HL-60/S4 treated with retinoic acid at 250 ng/mL for 4 days and 3 days (cell line): ENCODE results near the gene ACTR1B.
"Not testable (repeated sequence)": the region's sequence is repeated elsewhere in the genome, so short reads cannot be mapped to it uniquely, and the experiment has no call there.

Experiments
- in situ Hi-C: fragments of 300-500 bp; cut with MboI; formaldehyde crosslinking; loops from 2 replicates; pipeline ENCODE4 v1.7.0; 2022; ENCODE audit warnings: low sequenced_read_pairs

ACTR1B gene

DNA sequence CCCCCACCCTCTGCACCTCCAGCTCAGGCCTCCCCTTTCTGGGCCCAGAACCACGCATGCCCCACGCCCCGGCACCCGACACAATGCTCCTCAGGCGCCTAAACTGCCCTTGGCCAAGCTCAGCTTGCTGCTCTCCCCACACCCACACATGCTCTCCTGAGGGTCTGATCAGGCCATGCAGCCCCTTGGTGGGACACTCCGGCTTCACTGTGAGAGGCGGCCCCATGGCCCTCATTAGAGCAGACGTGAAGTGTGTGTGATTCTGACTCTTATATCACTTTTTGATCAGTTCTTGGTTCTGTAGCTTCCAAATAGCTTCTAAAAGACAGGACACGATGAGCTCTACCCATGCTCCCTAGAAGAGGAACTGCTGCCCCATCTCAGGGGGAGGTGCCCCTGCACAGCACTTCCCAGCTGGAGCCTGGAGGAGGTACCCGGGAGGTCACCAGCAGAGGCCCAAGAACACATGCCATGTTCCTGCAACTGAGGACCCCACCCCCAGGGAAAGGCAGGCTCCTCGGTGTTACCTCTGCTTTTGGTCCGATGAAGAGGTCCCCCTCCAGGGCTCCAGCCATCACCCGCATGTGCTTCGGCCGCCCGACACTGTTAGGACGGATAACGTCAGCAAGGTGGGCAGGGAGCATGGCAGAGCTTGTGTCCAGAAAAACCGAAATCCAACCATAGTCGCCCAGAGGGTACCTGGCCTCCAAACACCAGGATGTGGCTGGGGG is 3.6 kb downstream of the ACTR1B start:
- in situ Hi-C loops: loop anchor here (25.0 kb wide), 1 partner anchor 1598 kb away; no protein-coding TSS in a partner anchor

DNA sequence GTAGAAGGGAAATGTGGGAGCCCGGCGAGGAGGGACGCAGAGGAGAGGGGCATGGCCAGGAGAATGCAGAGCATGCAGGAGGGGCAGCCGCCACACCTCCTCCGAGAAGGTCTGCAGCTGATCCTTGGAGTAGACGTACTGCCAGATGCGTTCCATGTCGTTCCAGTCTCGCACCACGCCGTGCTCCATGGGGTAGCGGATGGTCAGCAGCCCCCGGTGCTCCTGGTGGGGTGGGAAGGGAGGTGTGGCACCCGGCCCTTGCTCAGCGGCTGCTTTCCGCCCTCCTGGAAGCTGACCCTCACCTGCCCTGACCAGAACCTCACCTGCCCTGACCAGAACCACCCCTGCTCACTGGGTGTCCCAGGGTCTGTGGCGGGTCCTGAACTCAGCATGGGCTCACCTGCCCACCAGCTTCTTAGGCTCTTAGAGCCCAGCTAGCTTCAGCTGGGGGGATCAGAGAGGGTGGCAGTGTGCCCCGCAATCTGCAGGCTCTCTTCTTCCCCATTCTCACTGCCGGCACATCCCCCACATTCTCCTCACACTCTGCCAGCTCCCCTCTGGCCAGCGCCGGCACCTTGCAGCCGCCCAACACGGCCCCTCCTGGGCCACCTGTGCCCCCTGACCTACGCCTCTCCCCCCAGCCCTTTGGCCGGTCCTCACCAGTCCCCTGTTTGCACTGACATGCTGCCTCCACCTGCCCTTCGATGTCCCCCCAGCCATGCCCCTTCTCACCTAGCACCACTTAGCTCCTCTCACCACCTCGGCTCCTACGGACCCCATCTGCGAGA is 4.4 kb downstream of the ACTR1B start:
- in situ Hi-C loops: loop anchor here (25.0 kb wide), 1 partner anchor 1597 kb away; no protein-coding TSS in a partner anchor

DNA sequence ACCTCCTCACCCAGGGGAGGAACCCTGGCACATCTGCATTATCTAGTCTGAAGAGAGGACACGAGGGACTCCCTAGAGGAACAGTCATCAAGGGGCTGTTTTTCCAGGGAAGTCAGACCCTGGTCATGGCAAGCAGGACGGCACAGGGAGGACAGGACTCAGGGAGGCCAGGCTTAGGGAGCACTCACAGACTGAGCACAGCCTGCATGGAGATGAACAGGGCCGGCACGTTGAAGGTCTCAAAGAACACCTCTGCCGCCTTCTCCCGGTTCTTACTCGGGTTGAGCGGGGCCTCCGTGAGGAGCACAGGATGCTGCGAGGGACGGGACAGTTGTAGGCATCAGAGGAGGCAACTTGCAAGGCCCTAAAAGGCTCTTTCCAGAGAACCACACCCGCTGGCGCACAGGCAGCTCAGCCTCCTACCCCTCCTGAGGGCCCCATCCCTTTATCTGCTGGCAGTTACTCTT is 5.1 kb downstream of the ACTR1B start:
- in situ Hi-C loops: loop anchor here (25.0 kb wide), 1 partner anchor 1596 kb away; no protein-coding TSS in a partner anchor

DNA sequence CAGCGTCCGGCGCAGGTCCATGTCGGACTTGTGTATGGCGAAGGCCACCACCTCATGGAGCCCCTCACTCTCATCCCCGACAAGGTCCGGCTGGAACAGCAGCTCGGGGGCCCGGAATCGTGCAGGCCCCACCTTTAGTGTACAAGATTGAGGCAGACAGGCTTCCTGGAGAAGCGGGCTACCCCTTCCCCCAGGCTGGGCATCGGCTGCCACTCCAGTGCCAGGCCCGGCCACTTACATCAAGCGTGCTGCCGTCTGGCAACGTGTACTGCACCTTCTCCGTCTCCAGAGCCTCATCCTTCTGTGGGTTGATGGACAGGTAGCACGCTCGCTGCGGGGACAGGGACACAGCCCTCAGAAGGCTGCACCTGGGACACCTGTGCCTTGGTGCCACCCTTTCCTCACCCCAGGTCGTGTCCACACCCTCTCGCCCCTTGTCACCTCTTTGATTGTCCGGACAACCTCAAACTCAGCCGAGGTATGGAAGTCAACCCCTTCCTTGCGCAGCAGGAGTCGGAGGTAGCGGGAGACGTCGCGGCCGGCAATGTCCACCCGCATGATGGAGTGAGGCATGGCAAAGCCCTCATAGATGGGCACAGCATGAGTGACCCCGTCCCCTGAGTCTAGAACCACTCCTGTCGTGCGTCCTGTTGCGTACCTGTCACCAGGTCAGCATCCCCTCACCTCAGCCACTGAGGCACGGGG is 5.7 kb downstream of the ACTR1B start:
- in situ Hi-C loops: loop anchor here (25.0 kb wide), 1 partner anchor 1596 kb away; no protein-coding TSS in a partner anchor

DNA sequence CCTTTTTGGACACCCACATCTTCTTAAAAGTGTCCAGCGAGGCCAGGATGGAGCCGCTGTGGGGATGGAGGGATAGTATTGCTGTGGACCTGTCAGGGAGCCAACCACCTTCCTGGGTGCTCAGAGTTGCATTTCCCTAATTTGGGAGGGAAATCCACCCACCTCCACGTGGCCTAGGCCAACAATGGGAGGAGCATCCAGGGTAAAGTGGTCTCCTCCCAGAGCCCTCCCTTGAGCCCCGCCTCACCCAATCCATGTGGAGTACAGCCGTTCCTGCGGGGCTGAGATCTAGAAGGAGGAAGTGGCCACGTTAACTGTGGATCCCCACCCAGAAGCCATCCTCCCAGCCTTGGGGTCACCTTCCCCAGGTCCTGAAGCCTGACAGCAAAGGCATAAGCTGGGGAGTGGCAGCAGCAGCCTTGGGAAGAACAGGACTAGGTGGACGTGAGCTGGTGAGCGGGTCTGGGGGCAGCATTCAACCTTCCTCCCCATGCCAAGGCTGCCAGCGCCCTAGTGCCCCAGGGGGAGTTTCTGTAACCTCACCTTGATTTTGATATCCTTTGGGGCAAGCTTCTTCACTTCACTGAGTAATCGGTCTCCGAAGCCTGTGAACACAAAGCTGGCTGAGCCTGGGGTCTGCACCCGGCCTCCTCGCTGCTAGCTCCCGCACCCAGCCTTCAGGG is 6.8 kb downstream of the ACTR1B start:
- in situ Hi-C loops: loop anchor here (25.0 kb wide), 1 partner anchor 1595 kb away; no protein-coding TSS in a partner anchor

DNA sequence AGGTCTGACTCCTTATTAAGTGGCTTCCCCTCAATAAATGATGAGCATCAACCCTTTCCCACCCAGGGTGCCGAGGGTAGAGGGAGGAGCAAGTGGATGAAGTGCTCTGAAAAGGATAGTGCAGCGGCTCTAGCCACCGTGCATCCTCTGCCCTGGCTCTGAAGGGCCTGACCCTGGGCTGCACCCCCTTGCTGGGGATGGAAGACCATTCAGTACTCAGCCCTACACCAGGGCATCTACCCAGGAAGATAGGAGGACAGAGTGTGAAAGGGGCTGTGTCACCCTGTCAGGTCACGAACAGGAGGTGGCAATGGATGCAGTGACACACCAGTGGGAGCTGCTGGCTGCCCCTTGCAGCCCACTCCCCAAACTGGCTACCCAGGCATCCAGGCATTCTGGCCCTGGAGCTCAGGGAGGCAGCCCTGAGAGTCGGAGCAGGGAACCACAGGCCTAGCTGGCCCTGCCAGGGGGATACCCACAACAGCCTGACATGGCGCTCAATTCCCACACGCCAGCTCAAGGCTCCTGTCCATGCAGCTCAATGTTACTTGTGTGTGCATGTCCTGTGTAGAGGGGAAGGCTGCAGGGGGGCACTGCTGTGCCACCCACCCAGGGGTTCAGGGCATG is 7.6 kb downstream of the ACTR1B start:
- in situ Hi-C loops: loop anchor here (25.0 kb wide), 1 partner anchor 1594 kb away; no protein-coding TSS in a partner anchor

DNA sequence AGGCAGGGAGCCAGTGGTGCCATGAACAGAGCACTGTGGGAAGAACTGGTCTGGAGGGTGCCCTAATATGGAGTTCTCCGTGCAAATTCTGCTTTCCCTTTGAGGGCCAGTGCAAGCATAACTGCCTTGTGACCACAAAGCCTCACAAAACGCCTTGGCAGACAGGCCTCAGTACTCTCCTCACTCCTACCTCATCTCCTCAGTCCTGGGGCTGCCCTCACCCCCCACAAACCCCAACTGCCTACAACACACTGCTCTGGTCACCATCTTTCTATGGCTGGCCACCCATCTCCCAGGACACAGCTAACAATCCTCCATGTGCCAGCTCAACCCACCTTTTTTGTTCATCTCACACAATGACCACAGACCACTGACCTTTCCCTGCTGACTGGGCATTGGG is 9.1 kb downstream of the ACTR1B start:
- in situ Hi-C loops: loop anchor here (25.0 kb wide), 1 partner anchor 1592 kb away; no protein-coding TSS in a partner anchor

DNA sequence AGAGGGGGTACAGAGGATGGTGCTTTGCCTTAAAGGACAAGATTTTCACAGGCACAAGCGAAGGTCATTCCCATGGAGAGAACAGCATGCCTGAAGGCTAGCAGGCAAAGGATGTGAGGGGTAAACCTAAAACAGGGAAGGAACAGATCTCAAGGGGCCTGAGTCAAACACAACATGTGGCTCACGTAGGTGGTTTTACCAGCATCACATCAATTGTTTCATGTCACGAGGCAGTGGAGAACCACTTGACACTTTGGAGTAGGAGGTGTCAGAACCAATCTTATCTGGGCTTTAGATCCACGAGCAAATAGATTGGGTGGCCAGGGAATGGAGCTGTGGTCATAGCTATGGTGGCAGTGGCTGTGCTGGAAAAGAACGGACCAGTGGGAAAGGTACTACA is 9.5 kb downstream of the ACTR1B start:
- in situ Hi-C loops: loop anchor here (25.0 kb wide), 1 partner anchor 1592 kb away; no protein-coding TSS in a partner anchor

DNA sequence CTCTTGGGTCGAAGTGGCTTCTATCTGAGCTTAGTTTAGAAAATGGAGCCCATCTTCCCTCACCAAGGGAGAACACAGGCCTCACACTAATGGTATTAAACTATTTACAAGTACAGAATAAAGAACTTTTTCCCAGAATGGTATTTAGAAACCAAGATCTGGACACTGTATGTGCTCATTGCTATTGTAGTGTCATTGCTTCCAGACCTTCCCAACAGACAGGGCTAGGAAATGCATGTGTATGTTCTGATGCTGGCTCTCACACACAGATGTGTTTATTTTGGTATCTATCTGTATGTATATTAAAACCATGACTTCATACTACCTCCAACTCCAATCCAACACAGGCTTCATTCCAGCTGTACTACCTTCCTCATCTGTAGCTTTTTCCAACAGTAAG is 10.0 kb downstream of the ACTR1B start:
- in situ Hi-C loops: loop anchor here (25.0 kb wide), 1 partner anchor 1592 kb away; no protein-coding TSS in a partner anchor

DNA sequence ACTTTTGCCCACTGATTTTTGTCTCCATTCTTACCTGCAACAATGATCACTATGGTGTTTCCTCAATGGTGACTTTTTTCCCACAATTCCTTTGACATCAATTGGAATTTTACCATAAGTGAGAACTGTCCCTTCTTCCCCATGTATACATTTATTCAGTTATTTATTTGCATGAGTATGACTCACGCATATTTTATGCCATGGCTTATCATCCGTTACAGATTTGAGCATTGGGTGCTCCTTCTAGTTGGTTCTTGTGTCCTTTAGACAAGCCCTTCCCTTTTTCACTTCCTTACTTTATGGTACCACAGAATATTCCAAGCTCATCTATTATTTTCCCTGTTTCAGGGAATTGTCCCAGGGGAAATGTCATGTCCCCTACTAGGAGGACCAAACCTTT is 10.4 kb downstream of the ACTR1B start:
- in situ Hi-C loops: loop anchor here (25.0 kb wide), 1 partner anchor 1591 kb away; no protein-coding TSS in a partner anchor

DNA sequence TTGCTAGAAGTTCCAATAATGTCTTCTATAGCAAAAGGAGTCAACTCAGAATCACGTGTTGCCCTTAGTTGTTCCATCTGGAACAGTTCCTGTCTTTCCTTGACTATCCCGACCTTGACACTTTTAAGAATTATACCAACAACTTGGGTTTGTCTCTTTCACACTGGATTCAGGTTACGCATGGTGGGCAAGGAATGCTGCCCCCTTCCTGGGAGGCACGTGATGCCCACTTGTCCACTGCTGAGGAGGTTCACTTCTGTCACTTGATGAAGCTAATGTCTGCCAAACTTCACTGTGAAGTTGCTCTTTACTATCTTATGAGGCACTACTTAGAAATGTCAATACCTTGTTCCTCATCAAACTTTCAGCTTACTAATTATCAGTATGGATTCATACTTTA is 12.7 kb downstream of the ACTR1B start:
- in situ Hi-C loops: loop anchor here (25.0 kb wide), 1 partner anchor 1589 kb away; no protein-coding TSS in a partner anchor

DNA sequence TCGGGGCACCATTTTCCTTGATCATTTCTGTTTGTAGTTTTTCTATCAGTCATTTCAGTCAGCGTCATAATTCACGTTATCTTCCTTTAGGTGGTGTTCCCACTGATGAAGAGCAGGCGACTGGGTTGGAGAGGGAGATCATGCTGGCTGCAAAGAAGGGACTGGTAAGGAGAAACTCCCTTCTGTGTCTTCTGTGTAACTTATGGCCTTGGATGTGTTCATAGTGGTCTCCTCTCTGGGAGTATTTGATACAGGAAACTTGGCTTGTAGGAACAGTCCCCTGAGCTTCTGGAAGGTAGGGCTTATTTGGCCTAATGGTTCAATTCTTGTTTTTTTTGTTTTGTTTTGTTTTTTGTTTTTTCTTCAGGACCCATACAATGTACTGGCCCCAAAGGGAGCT is 16.9 kb downstream of the ACTR1B start:
- in situ Hi-C loops: no loop called here

DNA sequence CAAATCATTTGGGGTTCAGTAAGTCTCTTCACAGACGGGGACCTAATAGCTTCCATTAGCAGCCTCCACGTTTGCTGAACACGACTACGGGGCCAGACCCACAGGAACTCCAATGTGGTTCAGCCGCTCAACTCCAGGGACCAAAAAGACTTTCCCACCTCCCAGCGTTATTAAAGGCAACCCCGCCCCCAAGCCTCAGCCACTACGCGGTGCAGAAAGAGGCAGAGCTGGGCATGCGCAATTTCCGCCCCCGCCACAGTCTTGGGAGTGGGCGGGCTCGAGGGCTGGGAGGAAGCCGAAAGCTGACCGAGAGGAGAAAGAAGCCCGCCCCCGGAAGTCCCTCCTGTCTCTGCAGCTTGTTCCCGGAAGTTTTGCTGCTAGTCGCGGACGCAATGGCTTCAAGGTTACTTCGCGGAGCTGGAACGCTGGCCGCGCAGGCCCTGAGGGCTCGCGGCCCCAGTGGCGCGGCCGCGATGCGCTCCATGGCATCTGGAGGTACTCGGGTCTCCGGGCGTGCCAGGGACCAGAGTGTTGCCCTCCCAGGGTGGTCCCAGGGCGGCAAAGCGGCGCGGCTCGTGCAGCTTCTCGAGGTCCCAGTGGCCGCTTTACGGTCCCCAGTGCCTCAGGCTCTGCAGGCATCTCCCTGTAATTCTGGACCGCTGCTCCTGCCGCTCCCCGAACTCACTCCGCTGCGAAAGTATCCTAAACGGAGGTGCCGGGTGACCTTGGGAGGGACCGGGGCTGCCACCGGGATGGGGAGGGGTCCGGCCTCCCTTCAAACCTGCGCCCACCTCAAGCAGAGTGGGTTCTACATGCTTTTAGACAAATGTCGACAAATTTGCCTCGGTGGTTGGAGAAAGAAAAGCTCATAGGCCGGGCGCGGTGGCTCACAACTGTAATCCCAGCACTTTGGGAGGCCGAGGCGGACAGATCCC is 17.9 kb downstream of the ACTR1B start, which contains the start of gene COX5B:
COX5B (plus strand) TSS at position 368 of the 935 bp plus-strand sequence; CDS start at position 393, 25 bp downstream.
- in situ Hi-C loops: no loop called here

DNA sequence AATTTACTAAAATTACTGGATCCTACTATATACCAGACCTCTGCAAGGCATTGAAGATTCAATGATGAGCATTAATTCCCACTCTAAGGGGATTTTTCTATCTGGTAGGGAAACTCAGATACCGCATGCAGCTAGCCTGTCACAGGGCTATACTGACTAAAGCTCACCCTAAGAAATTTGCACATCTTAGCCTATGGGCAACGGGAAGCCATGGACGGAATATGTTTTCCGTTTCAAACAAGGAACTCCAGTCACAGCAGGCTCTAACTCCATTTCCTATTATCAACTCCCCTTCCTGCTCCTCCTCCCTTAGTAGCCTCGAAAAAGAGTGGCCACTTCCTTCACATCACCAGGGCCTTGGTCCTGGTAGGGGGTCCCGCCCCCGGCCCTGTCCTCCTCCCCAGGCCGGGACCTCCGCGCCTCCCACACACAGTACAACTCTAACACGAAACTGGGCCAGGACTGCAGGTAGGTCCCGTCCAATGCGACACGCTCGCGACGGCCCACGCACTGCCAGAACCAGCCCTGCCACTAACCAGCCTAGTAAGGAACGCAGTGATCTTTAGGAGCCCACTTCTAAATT is 18.6 kb downstream of the ACTR1B start:
- in situ Hi-C loops: no loop called here

DNA sequence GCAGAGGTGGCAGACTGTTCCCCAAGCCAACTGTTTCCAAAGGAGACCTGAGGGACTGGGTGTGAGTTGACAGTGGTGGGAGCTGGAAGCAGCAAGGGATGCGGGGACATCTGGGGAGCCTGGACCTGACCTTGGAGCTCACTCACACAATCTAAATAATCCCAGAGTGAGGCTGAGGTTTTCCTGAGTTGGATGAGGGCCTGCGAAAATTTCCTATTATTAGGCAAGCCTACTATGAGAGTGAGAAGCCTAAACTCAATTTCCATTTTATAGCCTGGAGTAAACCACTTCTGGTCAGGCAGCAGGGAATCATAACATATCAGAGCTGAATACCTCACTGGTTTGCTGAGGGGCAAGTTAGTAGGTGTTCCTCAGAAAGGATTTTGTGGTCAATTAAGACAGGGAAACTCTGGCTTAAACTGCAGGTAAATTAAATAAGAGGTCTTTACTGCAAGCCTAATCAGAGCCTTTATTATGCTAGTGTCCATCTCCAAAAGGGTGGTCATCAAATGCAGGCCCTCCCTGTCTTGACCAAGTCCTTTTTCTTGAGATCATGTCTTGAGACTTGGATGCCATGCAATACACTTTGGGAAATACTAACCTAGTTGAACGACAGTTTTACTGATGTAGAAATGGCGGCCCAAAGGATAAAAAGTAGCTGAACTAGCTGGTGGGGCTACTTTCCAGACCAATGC is 19.7 kb downstream of the ACTR1B start:
- in situ Hi-C loops: no loop called here

DNA sequence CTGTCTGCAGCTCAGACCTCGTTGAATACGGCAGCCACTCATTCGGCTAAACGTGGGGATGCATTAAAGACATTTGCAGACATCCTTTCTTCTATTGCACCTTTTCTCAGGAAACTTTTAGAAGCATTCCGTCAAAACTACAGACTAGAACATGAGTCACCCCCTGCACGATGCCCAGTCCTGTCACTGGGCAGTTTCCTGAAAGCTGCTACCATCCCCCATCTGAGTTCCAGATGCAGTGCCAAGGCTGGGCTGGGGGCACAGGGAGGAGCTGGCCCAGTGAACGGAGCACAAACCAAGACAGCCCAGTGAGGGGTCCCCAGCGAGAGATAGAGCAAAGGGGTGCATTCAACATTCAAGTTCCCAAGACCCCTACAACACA is 37.8 kb downstream of the ACTR1B start:
- in situ Hi-C loops: not testable (repeated sequence)

DNA sequence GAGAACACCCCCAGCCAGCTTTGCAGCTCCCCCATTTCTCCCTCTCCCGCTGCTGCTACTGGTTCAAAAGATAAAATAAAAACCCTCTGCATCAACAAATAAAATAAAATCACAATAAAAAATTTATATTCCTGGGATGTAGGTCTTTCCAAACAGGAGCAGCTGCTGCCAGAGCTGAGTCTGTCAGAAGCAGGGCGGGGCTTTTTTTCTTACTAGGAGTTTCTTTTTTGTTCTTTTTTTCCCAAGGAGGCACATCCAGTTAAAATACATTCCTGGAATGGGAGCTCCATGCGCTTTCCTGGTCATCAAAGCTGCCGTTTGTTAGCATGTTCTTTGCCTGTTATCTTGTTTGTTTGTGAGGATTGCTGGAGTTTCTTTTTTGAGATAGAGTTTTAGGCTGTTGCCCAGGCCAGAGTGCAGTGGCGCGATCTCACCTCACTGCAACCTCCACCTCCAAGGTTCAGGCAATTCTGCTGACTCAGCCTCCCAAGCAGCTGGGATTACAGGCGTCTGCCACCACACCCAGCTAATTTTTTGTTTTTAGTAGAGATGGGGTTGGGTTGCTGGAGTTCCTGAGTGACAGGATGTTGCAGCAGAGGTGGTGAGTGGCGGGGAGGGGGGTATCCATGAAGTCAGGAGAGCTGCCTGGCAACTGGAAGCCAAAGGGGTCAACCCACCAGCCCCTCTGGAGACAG is 38.3 kb downstream of the ACTR1B start:
- in situ Hi-C loops: not testable (repeated sequence)
